Astrocyte of the spinal cord (primary cell): Measurements from ENCODE around the gene GPR137.

Experiments used
- DNase-seq: peaks from one replicate; pipeline ENCODE4 v3.0.0; 2011; ENCODE audit warnings: low read depth, low spot score
- H3K4me3 ChIP-seq: 2 replicates; pipeline ENCODE4 v1.5.1; 2011; ENCODE audit warnings: low read depth, mild to moderate bottlenecking, low read length, moderate library complexity
- CTCF ChIP-seq: IDR thresholded peaks from 2 replicates; pipeline ENCODE4 v1.5.1; 2012; ENCODE audit warnings: low read depth, mild to moderate bottlenecking, low read length, inconsistent platforms
- in situ Hi-C: cut with HindIII; loops from 2 replicates; pipeline ENCODE4 v1.10.0; 2017; ENCODE audit warnings: low sequenced_read_pairs

Gene GPR137

GRCh38 chr11:64333556-64333955 lies 47.9 kb downstream of the GPR137 start:
- no peak for TF ChIP-seq CTCF
- no peak overlapping the region for H3K4me3 ChIP-seq
- DNase-seq: no peak
- in situ Hi-C loops: no loop called here

- DNase-seq: peak; percentile 82
- no peak overlapping the region for H3K4me3 ChIP-seq
- in situ Hi-C loops: no loop called here
- TF ChIP-seq CTCF: no peak
These were observed 49.4 kb downstream of the GPR137 start for GRCh38 chr11:64334764-64335735.

- in situ Hi-C loops: no loop called here
- TF ChIP-seq CTCF: no peak
- no peak for DNase-seq
- H3K4me3 ChIP-seq: no peak overlapping the region
These were observed 52.0 kb downstream of the GPR137 start for GRCh38 chr11:64337538-64338249.

- no peak overlapping the region for H3K4me3 ChIP-seq
- TF ChIP-seq CTCF: no peak
- in situ Hi-C loops: no loop called here
- no peak for DNase-seq
These were observed 53.1 kb downstream of the GPR137 start for GRCh38 chr11:64338716-64339115.
